NCI-H524 treated with DMSO at 0.1 percent for 48 hours (cell line): ENCODE results near the gene ANKRD50.

Source experiments
- DNase-seq: peaks from one replicate; lab custom pipeline; 2025; lab: John Stamatoyannopoulos, UW

Gene ANKRD50, protein sequence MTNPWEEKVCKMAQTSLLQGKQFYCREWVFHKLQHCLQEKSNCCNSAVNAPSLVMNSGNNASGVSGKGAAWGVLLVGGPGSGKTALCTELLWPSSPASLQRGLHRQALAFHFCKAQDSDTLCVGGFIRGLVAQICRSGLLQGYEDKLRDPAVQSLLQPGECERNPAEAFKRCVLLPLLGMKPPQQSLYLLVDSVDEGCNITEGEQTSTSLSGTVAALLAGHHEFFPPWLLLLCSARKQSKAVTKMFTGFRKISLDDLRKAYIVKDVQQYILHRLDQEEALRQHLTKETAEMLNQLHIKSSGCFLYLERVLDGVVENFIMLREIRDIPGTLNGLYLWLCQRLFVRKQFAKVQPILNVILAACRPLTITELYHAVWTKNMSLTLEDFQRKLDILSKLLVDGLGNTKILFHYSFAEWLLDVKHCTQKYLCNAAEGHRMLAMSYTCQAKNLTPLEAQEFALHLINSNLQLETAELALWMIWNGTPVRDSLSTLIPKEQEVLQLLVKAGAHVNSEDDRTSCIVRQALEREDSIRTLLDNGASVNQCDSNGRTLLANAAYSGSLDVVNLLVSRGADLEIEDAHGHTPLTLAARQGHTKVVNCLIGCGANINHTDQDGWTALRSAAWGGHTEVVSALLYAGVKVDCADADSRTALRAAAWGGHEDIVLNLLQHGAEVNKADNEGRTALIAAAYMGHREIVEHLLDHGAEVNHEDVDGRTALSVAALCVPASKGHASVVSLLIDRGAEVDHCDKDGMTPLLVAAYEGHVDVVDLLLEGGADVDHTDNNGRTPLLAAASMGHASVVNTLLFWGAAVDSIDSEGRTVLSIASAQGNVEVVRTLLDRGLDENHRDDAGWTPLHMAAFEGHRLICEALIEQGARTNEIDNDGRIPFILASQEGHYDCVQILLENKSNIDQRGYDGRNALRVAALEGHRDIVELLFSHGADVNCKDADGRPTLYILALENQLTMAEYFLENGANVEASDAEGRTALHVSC (N-terminal part only)

DNA sequence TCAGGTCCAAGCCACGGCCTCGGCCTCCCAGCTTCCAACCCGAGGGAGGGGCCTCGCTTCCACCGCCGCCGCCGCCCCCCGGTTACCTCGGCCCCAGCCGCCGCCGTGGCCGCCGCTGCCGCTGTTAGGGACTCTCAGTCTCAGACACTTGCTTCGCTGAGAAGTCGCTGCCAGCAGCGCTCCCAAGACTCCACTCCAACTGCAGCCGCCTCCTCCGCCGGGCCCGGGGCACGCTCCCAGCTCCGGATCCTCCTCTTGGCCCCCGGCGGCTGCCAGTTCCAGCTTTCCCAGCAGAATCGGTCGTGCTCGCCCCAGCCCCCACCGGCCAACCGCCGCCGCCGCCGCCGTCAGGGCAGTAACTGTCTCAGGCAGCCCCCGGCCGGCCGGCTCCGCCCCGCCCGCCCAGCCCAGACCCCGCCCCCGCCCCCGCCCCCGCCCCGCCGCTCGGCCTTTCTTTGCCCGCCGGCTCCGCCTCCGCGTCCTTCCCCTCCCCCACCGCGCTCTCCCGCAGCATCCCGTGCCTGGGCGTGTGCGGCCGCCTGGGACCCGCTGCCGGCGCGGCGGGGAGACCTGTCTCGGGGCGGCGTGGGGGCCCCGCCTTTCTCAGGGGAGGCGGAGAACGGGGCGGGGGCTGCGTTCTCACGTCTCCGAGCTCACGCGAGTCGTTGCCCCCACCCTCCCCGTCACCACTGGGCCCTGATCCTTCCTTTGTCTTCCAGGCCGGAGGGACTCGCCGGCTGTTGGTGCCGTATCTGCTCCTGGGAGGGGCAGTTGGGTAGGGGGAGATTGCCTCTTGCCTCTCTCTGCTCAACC is at the start of gene ANKRD50:
TSS of gene ANKRD50 (minus strand) at position 361 of the 813 bp plus-strand sequence. CDS start 2,221 bp downstream, outside the sequence.
- DNase-seq, result peak; percentile 39

DNA sequence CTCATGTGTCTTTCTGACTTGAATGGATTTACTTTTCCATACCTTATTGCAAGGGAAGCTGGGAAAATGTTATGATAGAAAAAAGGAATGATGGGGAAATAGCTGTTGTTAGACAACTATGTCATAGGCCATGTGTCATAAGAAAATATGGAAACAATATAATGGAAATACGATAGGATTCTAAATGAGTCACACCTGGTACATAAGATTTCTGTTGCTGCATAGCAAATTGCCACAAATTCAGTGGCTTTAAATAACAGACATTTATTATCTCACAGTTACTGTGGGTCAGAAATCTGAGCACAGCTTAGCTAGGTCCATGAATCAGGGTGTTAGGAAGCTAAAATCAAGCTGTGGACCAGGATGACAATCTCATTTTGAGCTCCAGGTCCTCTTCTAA is 44.6 kb upstream of the ANKRD50 start:
- DNase-seq, result no peak

DNA sequence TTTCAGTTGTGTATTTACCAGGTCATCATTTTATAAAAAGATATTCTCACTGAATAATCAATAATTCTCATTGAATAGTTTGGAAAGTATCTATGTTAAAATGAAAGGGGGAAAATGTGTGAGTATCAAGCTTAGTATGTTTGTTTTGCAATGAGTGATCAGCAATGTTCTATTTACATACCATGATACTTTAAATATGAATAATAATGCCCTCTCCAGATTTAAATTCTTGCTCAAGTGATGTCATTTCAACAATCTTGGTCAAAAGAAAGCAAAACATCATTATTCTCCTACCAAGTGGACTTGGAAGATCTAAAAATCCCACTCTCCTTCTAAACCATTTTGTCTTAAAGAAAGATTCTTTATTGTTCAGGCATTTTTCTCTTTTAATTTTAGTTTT is 42.1 kb upstream of the ANKRD50 start:
- no peak for DNase-seq

DNA sequence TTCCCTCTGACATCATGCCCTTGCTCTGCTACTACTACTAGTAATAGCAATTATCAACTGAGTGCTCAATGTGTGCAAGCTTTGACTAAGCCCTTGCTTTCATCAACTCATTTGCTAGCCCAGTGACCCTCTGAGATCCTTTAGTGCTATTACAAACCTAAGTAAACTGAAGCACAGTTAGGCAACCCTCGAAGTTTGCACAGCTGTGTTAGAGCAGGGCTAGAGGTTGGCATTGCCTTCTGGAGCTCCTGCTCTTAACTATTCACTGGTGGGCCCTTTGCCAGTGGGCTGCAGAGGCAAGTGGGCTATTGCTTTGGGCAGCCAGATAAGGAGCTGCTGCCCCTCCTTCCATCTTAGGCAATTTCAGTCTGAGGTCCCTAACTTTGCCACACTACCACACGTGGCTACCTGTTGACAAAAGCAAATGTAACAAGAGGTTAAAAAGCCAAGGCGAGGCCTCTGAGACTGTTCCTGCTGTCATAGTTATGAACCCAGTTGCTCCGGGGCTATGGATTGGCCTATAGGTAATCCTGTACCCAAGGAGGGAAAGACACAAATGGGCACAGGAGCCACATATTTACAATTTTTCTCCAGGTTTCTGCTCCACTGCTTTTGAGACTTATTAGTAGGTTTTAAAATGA is 41.5 kb upstream of the ANKRD50 start:
- no peak for DNase-seq

DNA sequence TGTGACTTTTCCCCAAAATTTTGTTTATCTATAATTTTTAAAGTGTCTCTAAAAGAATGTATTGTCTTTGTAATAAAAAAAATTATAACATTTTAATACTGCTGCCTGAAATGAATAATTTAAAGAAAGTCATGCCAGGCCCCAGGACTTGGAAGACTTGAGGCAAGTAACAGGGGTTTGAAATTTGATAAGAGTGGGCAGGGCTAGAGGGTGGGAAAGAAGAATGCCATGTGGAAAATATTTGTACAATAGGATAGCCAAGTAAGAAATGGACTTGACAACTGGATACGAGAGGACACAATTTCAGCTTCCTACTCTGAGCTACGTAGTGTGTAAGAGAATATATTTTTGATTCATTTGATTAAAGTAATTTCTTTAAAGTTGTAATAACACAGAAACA is 36.9 kb upstream of the ANKRD50 start:
- DNase-seq, result no peak

DNA sequence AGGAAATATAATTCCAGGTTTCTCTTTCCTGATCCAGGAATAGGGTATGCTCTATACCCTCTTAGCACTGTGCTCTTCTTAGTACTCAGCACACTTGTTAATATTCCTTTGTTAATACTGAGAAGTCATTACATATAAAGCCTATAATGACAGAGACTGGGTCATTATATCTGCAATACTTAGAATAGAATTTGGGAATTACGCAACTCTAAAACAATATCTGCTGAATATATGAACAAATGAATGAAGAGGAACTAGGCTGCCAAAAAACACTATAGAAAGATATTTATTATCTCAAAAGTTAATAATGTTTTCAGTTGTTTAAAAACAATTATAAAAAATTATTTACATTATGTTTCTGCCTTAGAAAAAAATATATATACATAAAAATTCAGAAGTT is 36.4 kb upstream of the ANKRD50 start:
- DNase-seq, result no peak

DNA sequence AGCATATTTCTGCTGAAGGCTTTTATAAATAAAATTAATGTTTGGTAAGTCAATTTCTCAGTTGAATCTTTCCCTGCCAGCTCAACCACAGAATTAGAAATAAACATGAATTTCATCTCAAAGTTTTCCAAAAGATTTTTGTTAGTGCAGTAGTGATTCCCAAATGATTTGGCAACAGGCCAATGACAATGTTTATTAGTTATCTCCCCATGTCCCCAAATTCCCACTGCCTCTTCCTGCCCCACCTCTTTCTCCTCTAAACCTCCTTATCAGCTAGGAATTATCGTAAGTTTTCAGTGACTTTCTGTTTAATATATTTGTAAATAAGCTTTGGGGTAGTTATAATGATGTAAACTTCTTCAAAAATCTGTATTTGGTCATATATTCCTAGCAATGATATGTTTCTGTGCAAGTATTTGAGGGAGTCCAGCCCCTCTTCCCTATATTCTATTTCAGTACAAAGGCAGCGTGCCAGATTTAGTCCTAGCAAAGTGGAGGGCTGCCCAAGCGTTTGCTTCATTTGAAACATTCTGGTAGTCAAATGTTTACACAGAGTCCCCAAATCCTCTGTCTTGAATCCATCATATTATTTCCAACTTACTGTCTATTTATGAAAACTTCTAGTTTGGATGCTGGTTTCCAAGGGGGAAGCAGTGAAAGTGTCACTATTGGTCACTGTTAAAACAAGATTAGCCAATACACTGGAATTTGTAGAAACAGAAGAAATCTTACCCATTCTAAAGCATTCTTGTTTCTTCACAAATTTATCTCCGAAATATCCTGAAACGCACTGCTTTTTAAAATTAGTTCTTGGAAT is 33.7 kb upstream of the ANKRD50 start:
- no peak for DNase-seq

DNA sequence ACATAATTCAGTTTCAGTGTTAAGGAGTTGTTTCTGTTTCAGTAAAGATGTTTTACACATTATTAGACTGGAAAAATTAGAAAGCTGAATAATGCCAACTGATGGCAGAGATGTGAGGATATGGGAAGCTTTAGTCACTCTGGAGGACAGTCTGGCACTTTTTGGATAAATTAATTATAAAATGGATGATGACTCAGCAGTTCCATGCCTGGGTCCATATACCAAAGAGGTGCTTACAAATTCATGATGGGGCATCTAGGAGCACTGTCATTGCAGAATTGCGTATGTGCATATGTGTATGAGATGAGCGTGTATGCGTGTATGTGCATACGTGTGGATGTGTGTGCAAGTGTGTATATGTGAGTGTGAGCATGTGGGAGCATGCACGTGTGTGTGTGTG is 31.2 kb upstream of the ANKRD50 start:
- DNase-seq, result no peak

DNA sequence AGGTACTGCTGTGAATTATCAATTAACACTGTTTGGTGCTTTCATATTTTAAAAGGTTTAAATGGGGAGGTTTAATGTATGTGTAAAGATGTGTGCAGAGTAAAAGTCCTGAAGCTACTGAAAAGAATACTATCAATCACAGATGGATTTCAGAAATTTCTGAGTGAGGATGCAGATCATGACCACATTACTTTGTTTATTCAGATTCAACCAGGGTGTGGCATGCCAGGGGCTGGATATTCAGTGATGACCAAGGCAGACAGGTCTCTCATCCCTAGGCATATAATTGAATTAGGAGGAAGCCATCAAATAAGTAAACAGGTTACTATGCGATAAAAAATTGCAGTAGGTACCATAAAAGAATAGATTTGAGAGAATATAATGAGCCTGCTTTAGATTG is 28.0 kb upstream of the ANKRD50 start:
- DNase-seq, result no peak

DNA sequence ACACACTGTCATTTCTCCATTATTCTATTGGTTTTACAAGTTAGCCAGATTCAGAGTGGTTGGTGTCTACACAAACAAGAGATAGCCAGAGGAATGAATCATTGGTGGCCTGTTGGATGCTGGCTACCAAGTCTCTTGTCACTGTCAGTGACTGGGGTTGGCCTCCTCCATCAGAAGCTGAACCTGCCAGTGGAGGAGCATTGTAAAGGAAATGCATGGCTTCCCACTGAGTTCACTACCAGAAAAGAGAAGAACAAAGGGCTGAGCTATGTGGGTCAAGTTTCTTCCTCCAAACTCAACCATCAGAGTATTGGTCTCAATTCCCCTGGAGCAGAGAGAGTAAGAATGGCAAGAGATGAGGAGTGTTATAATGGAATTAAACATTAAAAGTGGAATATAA is 26.5 kb upstream of the ANKRD50 start:
- no peak for DNase-seq

DNA sequence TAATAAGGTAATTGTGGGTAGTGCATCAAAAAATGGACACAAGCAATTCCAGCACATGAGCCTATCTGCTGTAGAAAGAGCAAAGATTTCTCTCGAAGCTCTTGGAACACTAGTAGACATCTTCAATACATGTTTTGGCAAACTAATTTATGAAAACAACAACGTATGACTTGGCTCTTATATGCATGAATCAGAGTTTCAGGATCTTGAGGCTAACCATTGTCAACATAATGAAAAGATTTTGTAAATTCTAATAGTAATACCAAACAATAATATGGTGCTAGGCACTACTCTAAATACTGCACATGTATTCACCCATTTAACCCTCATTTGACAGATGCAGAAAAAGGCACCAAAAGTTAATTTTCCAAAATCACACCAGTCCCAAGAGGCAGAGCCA is 25.1 kb upstream of the ANKRD50 start:
- no peak for DNase-seq

DNA sequence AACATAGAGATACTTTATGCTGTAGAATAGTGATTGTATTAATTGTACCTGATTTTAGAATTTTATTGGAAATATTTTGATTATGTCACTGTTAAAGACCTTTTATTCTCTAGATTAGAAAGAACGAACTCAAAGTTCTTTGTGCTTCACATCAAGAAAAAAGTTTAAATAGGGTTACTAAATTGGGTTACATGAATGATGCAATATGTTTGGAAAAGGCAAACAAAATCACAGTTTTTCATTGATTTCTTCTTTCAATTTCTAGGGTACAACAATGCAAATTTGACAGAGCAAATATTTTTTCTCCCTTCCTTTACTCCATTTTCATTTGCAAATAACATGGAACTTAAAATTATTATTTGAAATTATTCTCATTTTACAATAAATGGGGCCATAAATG is 24.0 kb upstream of the ANKRD50 start:
- no peak for DNase-seq

DNA sequence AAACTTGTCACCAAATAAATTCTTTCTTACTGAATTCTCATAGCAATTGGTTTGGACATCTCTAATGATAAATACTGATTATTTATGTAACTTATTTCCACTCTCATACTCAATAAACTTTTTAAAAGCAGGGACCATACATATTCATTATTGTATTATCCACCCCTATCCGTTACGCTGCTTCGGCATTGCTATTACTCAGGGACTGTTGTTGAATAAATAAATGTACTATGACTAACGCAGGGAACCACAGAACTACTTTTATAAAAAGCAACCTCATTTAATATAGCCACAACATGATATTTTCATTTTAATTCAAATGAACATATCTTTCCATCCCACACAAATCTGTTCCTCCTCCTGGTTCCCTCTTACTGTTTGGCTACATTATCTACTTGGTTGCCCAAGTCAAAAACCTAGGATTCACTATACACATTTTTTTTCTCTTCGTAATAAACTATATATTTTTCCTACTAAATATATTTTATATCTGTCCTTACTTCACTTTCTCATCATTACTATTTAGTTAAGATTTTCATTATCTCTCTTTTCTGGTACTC is 14.9 kb upstream of the ANKRD50 start:
- no peak for DNase-seq

DNA sequence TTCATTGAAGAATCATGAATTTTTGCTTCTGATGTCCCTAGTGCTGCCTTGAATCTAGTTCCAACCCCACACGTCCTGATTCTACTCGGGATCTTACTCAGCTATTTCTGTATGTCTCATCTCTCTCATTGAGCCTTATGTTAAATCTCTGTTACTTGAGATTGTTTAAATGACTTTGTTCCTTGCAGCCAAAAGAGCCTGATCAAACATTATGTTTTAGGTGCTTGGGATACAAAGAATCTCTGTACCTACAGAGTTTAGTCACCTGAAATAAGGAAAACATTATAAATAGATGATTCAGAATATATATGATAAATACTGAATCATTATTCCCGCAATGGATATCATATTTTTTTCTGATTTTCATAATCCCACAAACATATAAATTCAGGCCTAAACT is 13.7 kb upstream of the ANKRD50 start:
- no peak for DNase-seq

DNA sequence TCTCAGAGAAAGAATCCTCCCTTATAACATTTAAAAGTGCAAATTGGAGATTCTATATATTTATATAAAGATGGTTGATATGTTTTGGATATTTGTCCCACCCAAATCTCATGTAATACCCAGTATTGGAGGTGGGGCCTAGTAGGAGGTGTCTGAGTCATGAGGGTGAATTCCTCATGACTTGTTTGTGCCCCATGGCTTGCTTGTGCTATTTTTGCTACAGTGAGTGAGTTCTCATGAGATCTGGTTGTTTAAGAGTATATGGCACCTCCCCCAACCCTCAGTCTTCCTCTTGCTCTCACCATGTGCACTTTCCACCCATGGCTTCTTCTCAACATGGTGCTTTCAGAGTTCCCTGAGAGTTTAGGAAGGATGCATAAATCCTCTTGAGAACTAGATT is 9.5 kb upstream of the ANKRD50 start:
- no peak for DNase-seq

DNA sequence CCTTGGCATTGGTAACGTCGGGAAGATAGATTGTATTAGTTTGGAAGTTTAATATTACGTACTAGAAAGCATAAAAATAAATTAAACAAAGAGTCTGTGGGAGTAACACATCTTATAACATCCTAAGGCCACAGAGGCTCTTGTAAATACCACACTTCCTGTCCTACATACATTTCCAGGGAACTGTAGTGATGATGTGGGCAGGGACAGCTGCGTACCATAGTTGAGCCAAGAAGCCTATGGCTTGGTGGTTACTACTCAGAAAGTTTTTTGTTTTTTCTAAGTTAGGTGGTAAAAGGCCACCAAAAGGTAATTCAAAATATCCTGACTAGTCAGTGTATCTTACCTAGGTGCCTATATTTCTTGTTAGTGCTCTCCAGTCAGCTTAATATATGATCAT is 4.6 kb upstream of the ANKRD50 start:
- DNase-seq, result no peak

DNA sequence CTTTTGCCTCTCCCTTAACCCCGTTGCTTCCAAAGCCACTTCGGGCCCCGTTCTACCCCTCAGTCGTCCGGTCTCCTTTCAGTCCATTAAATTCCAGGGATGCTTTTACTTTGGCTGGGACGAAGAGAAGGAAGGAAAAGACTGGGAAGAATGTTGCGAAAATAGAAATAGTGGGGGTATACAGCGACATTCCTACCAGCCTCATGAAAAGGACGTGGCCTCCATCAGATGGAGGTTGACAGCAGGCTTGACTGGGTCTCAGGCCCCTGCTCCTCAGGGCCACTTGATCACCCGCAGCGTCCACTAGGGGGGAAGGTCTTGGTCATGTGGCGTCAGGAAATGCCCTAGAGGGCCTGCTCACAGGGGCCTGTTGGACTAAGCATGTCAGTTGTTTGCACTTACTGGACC is 657 bp upstream of the ANKRD50 start:
- peak; percentile 21 for DNase-seq

DNA sequence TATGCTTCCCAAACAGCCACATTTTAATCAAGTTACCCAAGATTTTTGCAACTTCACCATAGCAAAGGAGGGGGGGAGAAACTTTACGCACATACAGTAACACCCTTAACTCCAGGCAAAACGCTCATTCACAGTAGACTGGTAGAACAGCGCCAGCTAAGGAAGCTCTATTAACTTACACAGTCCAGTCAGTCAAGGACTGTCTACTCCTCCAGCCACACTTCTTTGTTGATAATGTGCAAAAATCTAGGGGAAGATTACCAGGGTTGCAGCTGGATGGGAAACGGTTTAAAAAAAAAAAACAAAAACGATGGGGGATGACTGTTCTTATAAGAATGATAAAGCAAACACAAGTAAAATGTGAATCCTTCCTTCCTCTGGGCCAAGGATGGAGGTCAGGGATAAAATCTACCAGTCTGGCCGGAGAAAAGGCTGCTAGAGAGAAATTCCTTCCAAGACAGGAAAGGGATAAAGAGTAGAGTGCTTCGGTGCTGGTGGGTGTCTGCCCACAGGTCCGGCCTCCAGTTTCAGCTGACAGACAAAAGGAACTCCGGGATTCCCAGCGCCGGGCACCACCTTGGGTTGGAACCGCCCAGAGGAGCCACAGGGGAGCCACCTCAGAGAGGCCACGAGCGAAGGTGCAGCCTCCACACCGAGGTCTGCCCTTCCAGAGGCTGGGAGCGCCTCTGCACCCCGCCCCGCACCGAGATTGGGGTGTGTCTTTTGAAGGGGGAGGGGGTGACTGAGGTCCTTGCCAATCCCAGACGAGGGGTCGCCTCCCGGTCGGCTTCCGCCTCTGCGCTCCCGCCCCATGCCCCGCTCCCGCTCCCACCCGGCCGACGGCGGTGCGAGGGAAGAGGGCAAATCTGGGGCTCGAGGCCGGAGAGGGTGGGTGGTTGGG is 811 bp downstream of the ANKRD50 start:
- no peak for DNase-seq

DNA sequence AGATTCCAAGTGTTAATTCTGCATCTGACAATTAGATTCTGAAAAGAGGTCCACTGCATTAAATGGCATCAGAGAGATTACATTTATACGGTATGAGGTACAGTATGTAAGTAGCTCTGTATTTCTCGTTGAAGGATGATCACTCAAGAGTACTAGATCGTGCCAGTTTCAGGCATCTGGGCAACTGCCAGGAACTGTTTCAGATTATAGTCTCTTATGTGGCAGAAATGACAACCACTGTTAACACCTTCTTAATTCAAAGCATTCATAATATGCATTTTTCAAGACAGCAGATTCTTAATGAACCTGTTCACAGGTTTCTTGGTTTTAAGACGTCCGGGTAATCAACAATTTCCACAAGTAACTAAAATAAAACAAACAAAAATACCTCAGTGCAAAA is 1.6 kb downstream of the ANKRD50 start:
- no peak for DNase-seq
